HEK293 (cell line): ENCODE results near the gene JMJD6.

Experiments used
- CTCF ChIA-PET: fragments of 350-600 bp; formaldehyde crosslinking; extraction: SDS; loops from one replicate; lab custom pipeline; 2021; ENCODE audit warnings: antibody characterized with exemption; lab: Yijun Ruan, JAX
- POLR2A ChIA-PET: fragments of 300-600 bp; formaldehyde crosslinking; extraction: SDS; loops from one replicate; lab custom pipeline; 2020; ENCODE audit warnings: antibody characterized with exemption, inconsistent platforms; lab: Yijun Ruan, JAX
- H3K27ac ChIP-seq: fragments of 200-500 bp; sonication (Bioruptor generic); 2 replicates; pipeline ENCODE4 v1.5.1; 2014; ENCODE audit warnings: low read depth, low read length, control low read depth, inconsistent platforms; ENCODE audit errors: extremely low read depth
- H3K36me3 ChIP-seq, 2 experiments: fragments of 200-500 bp in 1 of 2; sonication (Bioruptor generic) in 1 of 2; 1 replicate in 1 of 2; 2 replicates in 1 of 2; pipeline ENCODE4 v1.5.1; 2014 to 2017; ENCODE audit warnings: inconsistent platforms in 2 of 2, low read length in 2 of 2; ENCODE audit not compliant: control insufficient read depth in 2 of 2, insufficient read depth in 1 of 2
- H3K4me1 ChIP-seq: fragments of 200-500 bp; sonication (Bioruptor generic); 2 replicates; pipeline ENCODE4 v1.5.1; 2014; ENCODE audit warnings: mild to moderate bottlenecking, low read length, inconsistent platforms; ENCODE audit not compliant: control insufficient read depth, insufficient read depth
- H3K4me3 ChIP-seq: 2 replicates; pipeline ENCODE4 v1.5.1; 2011; ENCODE audit warnings: low read depth, mild to moderate bottlenecking, control low read depth, low read length, moderate library complexity
- H3K9me3 ChIP-seq: fragments of 200-500 bp; sonication (Bioruptor generic); 2 replicates; pipeline ENCODE4 v1.5.1; 2014; ENCODE audit warnings: low read depth, low read length, inconsistent platforms; ENCODE audit not compliant: control insufficient read depth, insufficient read depth
- GFI1B ChIP-seq: fragments of 450-650 bp; formaldehyde crosslinking; IDR thresholded peaks from 2 replicates; pipeline ENCODE4 v1.5.1; 2016; ENCODE audit warnings: missing biosample characterization, missing genetic modification characterization
- SALL2 ChIP-seq: fragments of 450-650 bp; formaldehyde crosslinking; IDR thresholded peaks from 2 replicates; pipeline ENCODE4 v1.5.0; 2017; ENCODE audit warnings: missing biosample characterization, mild to moderate bottlenecking, missing genetic modification characterization, borderline replicate concordance
- WT1 ChIP-seq: fragments of 450-650 bp; formaldehyde crosslinking; IDR thresholded peaks from 2 replicates; pipeline ENCODE4 v1.5.1; 2016; ENCODE audit warnings: missing biosample characterization, missing genetic modification characterization
- ZBTB17 ChIP-seq: fragments of 450-650 bp; formaldehyde crosslinking; IDR thresholded peaks from 2 replicates; pipeline ENCODE4 v1.5.1; 2016; ENCODE audit warnings: missing biosample characterization, missing genetic modification characterization
- ZBTB20 ChIP-seq: fragments of 450-650 bp; formaldehyde crosslinking; IDR thresholded peaks from 2 replicates; pipeline ENCODE4 v1.5.1; 2016; ENCODE audit warnings: missing biosample characterization, missing genetic modification characterization
- ZNF19 ChIP-seq: fragments of 450-650 bp; formaldehyde crosslinking; IDR thresholded peaks from 2 replicates; pipeline ENCODE4; 2016; ENCODE audit warnings: missing biosample characterization, missing genetic modification characterization, low read depth
- ZNF274 ChIP-seq, 2 experiments: fragments of 200-500 bp in 1 of 2; fragments of 450-650 bp in 1 of 2; sonication (Bioruptor generic) in 1 of 2; formaldehyde crosslinking in 1 of 2; IDR thresholded peaks; 2 replicates each; pipeline versions ENCODE4 v1.5.1 to v1.6.1; 2014 to 2016; ENCODE audit warnings: borderline replicate concordance in 1 of 2, inconsistent platforms in 1 of 2, low read length in 1 of 2, missing biosample characterization in 1 of 2, missing genetic modification characterization in 1 of 2
- ZNF394 ChIP-seq: fragments of 450-650 bp; formaldehyde crosslinking; IDR thresholded peaks from 2 replicates; pipeline ENCODE4 v1.5.1; 2016; ENCODE audit warnings: missing biosample characterization, missing genetic modification characterization, mild to moderate bottlenecking, moderate library complexity, borderline replicate concordance
- ZNF548 ChIP-seq: fragments of 450-650 bp; formaldehyde crosslinking; IDR thresholded peaks from 2 replicates; pipeline ENCODE4 v1.5.1; 2016; ENCODE audit warnings: missing biosample characterization, missing genetic modification characterization
- ZNF555 ChIP-seq: fragments of 450-650 bp; formaldehyde crosslinking; conservative IDR thresholded peaks from 2 replicates; pipeline ENCODE4 v1.5.1; 2017; ENCODE audit warnings: missing biosample characterization, mild to moderate bottlenecking, missing genetic modification characterization, inconsistent platforms
- ZNF558 ChIP-seq: fragments of 450-650 bp; formaldehyde crosslinking; IDR thresholded peaks from 2 replicates; pipeline ENCODE4 v1.5.1; 2016; ENCODE audit warnings: missing biosample characterization, missing genetic modification characterization
- ZNF571 ChIP-seq: fragments of 450-650 bp; formaldehyde crosslinking; IDR thresholded peaks from 2 replicates; pipeline ENCODE4 v1.5.0; 2017; ENCODE audit warnings: missing biosample characterization, missing genetic modification characterization
- ZNF596 ChIP-seq: fragments of 450-650 bp; IDR thresholded peaks from 2 replicates; pipeline ENCODE4 v1.5.0; 2018; ENCODE audit warnings: missing biosample characterization, mild to moderate bottlenecking, missing genetic modification characterization, moderate library complexity
- ZNF654 ChIP-seq: fragments of 450-650 bp; formaldehyde crosslinking; IDR thresholded peaks from 2 replicates; pipeline ENCODE4 v1.5.1; 2016; ENCODE audit warnings: low read depth, missing biosample characterization, missing genetic modification characterization
- ZNF670 ChIP-seq: fragments of 450-650 bp; formaldehyde crosslinking; IDR thresholded peaks from 2 replicates; pipeline ENCODE4 v1.5.1; 2016; ENCODE audit warnings: missing biosample characterization, missing genetic modification characterization, low read depth
- ZNF747 ChIP-seq: fragments of 450-650 bp; formaldehyde crosslinking; IDR thresholded peaks from 2 replicates; pipeline ENCODE4 v1.5.1; 2016; ENCODE audit warnings: missing biosample characterization, missing genetic modification characterization
- TF ChIP-seq, protein P1 (sequence below): fragments of 450-650 bp; formaldehyde crosslinking; IDR thresholded peaks from 2 replicates; pipeline ENCODE4 v1.5.1; 2016; ENCODE audit warnings: missing biosample characterization, missing genetic modification characterization
- TF ChIP-seq, protein P2 (sequence below): fragments of 450-650 bp; formaldehyde crosslinking; IDR thresholded peaks from 2 replicates; pipeline ENCODE4 v1.5.1; 2016; ENCODE audit warnings: missing biosample characterization, missing genetic modification characterization
- TF ChIP-seq, protein P3 (sequence below): fragments of 450-650 bp; formaldehyde crosslinking; IDR thresholded peaks from 2 replicates; pipeline ENCODE4 v1.5.1; 2016; ENCODE audit warnings: missing biosample characterization, missing genetic modification characterization
- TF ChIP-seq, protein P4 (sequence below): fragments of 450-650 bp; formaldehyde crosslinking; IDR thresholded peaks from 2 replicates; pipeline ENCODE4 v1.5.1; 2017; ENCODE audit warnings: missing biosample characterization, missing genetic modification characterization
- TF ChIP-seq, protein P5 (sequence below): fragments of 450-650 bp; formaldehyde crosslinking; IDR thresholded peaks from 2 replicates; pipeline ENCODE4 v1.5.1; 2017; ENCODE audit warnings: missing biosample characterization, missing genetic modification characterization
- TF ChIP-seq, protein P6 (sequence below): sonication (generic); formaldehyde crosslinking; IDR thresholded peaks from 2 replicates; pipeline ENCODE4 v1.8.1; 2022; ENCODE audit warnings: mild to moderate bottlenecking, moderate library complexity, missing genetic modification reagents

The JMJD6 gene

DNA sequence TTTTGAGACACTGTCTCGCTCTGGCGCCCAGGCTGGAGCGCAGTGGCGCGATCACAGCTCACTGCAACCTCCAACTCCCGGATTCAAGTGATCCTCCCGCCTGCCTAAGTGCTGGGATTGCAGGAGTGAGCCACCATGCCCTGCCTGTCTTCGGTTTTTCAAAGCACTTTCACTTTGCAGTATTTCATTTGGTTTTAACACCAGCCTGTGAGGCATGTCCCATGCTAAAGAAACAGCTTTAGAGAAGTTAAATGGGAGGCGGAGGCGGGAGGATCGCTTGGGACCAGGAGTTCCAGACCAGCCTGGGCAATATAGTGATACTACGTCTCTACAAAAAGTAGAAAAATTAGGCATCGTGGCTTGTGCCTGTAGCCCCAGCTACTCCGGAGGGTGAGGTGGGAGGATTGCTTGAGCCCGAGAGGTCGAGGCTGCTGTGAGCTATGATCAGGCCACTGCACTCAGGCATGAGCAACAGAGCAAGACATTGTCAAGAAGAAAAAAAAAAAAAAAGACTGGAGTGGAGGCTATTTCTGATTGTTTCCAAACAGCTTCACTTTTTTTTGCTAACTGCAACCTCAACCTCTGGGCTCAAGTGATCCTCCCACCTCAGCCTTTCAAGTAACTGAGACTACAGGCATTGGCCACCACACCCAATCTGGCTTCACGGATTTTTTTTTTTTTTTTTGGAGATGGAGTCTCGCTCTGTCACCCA, 1.5 kb upstream of the JMJD6 start (continued):
- TF ChIP-seq ZNF747 (tag by site-specific recombination) (no peak), ZNF274 (IDR thresholded peaks at IDR 0.05; ENCODE audit: low read length) (no peak), ZNF274 (tag by site-specific recombination; IDR thresholded peaks at IDR 0.05; ENCODE audit: borderline replicate concordance) (no peak), ZNF394 (tag by site-specific recombination) (peak; percentile 83), WT1 (tag by site-specific recombination) (peak; percentile 8; the same call in 1 of the 2 replicates), SALL2 (no peak)
- TF ChIP-seq, protein P1, sequence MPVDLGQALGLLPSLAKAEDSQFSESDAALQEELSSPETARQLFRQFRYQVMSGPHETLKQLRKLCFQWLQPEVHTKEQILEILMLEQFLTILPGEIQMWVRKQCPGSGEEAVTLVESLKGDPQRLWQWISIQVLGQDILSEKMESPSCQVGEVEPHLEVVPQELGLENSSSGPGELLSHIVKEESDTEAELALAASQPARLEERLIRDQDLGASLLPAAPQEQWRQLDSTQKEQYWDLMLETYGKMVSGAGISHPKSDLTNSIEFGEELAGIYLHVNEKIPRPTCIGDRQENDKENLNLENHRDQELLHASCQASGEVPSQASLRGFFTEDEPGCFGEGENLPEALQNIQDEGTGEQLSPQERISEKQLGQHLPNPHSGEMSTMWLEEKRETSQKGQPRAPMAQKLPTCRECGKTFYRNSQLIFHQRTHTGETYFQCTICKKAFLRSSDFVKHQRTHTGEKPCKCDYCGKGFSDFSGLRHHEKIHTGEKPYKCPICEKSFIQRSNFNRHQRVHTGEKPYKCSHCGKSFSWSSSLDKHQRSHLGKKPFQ (tag by site-specific recombination) = no peak
- TF ChIP-seq, protein P2, sequence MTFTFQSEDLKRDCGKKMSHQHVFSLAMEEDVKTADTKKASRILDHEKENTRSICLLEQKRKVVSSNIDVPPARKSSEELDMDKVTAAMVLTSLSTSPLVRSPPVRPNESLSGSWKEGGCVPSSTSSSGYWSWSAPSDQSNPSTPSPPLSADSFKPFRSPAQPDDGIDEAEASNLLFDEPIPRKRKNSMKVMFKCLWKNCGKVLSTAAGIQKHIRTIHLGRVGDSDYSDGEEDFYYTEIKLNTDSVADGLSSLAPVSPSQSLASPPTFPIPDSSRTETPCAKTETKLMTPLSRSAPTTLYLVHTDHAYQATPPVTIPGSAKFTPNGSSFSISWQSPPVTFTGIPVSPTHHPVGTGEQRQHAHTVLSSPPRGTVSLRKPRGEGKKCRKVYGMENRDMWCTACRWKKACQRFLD (tag by site-specific recombination) = no peak
- TF ChIP-seq, protein P3, sequence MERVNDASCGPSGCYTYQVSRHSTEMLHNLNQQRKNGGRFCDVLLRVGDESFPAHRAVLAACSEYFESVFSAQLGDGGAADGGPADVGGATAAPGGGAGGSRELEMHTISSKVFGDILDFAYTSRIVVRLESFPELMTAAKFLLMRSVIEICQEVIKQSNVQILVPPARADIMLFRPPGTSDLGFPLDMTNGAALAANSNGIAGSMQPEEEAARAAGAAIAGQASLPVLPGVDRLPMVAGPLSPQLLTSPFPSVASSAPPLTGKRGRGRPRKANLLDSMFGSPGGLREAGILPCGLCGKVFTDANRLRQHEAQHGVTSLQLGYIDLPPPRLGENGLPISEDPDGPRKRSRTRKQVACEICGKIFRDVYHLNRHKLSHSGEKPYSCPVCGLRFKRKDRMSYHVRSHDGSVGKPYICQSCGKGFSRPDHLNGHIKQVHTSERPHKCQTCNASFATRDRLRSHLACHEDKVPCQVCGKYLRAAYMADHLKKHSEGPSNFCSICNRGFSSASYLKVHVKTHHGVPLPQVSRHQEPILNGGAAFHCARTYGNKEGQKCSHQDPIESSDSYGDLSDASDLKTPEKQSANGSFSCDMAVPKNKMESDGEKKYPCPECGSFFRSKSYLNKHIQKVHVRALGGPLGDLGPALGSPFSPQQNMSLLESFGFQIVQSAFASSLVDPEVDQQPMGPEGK = no peak

DNA sequence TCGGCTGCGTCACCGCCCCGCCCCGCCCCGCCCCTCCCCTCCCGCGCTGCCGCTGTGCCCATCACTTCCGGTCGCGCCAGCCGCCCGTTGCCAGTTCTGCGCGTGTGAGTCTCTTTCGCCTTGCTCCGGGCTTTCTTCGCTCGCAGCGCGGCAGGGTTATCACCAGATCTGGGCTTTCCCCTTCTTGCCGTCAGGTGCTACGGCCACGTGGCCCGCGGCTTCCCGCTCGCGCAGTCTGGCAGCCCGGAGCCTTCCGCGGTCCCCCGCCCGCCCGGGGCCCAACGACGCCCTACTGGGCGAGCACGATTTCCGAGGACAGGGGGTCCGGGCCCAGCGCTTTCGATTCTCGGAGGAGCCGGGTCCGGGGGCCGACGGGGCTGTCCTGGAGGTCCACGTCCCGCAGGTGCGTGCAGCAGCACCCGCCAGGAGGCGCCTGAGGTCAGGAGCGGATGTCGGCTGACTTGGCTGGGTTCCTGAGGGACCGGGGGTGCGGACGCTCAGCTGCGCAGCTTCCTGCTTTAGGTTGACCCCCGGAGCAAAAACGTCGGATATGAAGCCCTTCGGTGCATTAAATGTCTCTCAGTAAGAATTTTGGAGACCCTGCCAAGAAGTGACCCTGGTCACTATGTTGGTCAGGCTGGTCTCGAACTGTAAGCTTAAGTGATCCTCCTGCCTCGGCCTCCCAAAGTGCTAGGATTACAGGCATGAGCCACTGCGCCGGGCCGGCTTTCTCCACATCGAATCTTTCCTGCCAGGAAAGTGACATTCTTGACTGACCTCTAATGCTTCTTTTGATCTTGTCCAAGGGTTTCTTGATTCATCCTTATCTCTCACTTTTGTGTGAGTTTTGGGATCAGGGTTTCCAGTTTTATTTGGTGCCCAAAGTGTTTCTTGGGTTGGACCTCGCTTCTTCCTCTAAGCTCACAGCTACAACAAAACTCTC, 641 bp upstream of the JMJD6 start, which contains the start of gene METTL23:
METTL23 (plus strand) TSS at position 64 of the 943 bp plus-strand sequence. CDS start 2,872 bp downstream, outside the sequence.
- Histone ChIP-seq H3K4me1 (peaks cover 7% of the 10 kb centered on the region), H3K4me3 (peak within 1 kb of the TSS; percentile 93), H3K36me3 (peaks cover 37 to 52% of the 10 kb centered on the region in 2 experiments), H3K27ac (peak within 1 kb of the TSS; percentile 97), H3K9me3 (no peaks in the 10 kb centered on the region)
- ChIA-PET CTCF (interaction anchor here (0.6 to 8.7 kb wide), 10 partner anchors 8 to 527 kb away, joined by 3 to 68 read pairs (median 5); partner anchors contain the start of genes MGAT5B and MXRA7), POLR2A (interaction anchor here (0.5 to 4.6 kb wide), 17 partner anchors 9 to 170 kb away, joined by 3 to 68 read pairs (median 4); partner anchors contain the start of genes MFSD11 and SRSF2)
- TF ChIP-seq ZNF19 (tag by site-specific recombination) = no peak
- TF ChIP-seq ZNF571 (tag by site-specific recombination) = no peak
- no peak for TF ChIP-seq ZNF555
- TF ChIP-seq, protein P4, sequence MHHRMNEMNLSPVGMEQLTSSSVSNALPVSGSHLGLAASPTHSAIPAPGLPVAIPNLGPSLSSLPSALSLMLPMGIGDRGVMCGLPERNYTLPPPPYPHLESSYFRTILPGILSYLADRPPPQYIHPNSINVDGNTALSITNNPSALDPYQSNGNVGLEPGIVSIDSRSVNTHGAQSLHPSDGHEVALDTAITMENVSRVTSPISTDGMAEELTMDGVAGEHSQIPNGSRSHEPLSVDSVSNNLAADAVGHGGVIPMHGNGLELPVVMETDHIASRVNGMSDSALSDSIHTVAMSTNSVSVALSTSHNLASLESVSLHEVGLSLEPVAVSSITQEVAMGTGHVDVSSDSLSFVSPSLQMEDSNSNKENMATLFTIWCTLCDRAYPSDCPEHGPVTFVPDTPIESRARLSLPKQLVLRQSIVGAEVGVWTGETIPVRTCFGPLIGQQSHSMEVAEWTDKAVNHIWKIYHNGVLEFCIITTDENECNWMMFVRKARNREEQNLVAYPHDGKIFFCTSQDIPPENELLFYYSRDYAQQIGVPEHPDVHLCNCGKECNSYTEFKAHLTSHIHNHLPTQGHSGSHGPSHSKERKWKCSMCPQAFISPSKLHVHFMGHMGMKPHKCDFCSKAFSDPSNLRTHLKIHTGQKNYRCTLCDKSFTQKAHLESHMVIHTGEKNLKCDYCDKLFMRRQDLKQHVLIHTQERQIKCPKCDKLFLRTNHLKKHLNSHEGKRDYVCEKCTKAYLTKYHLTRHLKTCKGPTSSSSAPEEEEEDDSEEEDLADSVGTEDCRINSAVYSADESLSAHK (tag by site-specific recombination) = peak; percentile 29; the same call in 1 of the 2 replicates
- TF ChIP-seq, protein P5, sequence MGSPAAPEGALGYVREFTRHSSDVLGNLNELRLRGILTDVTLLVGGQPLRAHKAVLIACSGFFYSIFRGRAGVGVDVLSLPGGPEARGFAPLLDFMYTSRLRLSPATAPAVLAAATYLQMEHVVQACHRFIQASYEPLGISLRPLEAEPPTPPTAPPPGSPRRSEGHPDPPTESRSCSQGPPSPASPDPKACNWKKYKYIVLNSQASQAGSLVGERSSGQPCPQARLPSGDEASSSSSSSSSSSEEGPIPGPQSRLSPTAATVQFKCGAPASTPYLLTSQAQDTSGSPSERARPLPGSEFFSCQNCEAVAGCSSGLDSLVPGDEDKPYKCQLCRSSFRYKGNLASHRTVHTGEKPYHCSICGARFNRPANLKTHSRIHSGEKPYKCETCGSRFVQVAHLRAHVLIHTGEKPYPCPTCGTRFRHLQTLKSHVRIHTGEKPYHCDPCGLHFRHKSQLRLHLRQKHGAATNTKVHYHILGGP (tag by site-specific recombination) = no peak
- no peak for TF ChIP-seq ZNF548 (tag by site-specific recombination)
- TF ChIP-seq ZBTB20 = no peak
- TF ChIP-seq ZBTB17 = 0 out of 2 replicates have a peak, but pooled peaks have one; percentile 23
- TF ChIP-seq ZNF654 = no peak
- no peak for TF ChIP-seq WT1 (tag by site-specific recombination)
- no peak for TF ChIP-seq ZNF670 (tag by site-specific recombination)
- no peak for TF ChIP-seq ZNF558
- no peak for TF ChIP-seq GFI1B
- TF ChIP-seq, protein P6, sequence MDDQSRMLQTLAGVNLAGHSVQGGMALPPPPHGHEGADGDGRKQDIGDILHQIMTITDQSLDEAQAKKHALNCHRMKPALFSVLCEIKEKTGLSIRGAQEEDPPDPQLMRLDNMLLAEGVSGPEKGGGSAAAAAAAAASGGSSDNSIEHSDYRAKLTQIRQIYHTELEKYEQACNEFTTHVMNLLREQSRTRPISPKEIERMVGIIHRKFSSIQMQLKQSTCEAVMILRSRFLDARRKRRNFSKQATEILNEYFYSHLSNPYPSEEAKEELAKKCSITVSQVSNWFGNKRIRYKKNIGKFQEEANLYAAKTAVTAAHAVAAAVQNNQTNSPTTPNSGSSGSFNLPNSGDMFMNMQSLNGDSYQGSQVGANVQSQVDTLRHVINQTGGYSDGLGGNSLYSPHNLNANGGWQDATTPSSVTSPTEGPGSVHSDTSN (CRISPR knock-in tag) = peak; percentile 63; the same call in 1 of the 2 replicates
- no peak for TF ChIP-seq ZNF596
